GM18858 (cell line): Measurements from ENCODE around the gene SCFD2.

Experiments
- ATAC-seq: cut with Tn5 transposase; IDR thresholded peaks from one replicate; pipeline ENCODE4 v1.9.1; 2021; ENCODE audit not compliant: unreplicated experiment

The SCFD2 gene

DNA sequence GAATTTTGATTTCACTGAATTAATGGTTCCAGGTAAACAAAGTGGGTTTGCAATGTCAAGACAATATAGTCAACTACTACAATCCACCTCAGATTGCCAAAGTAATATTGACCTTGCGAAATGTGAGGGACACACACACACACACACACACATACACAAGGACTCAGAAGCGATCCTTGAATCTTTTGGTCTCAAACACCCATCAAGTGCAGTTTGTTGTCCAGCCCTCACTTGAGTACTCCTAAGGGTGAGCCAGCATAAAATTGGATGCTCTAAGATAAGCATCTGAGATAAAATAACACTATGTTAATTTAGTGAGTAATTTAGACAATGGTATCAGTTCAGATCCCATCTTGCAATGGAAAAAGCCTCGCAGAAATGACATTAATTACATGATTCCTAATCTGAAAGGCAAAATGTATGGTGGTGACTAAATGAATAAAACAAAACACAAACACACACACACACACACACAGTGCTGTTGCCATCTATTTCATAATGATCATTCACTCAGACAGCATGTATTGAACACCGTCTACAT is 401.2 kb downstream of the SCFD2 start:
- no peak for ATAC-seq

GRCh38 chr4:52964011-52964410 is 401.9 kb downstream of the SCFD2 start:
- ATAC-seq, result no peak

- ATAC-seq, result no peak
Measured at GRCh38 chr4:52962721-52963120, 403.1 kb downstream of the SCFD2 start.

DNA sequence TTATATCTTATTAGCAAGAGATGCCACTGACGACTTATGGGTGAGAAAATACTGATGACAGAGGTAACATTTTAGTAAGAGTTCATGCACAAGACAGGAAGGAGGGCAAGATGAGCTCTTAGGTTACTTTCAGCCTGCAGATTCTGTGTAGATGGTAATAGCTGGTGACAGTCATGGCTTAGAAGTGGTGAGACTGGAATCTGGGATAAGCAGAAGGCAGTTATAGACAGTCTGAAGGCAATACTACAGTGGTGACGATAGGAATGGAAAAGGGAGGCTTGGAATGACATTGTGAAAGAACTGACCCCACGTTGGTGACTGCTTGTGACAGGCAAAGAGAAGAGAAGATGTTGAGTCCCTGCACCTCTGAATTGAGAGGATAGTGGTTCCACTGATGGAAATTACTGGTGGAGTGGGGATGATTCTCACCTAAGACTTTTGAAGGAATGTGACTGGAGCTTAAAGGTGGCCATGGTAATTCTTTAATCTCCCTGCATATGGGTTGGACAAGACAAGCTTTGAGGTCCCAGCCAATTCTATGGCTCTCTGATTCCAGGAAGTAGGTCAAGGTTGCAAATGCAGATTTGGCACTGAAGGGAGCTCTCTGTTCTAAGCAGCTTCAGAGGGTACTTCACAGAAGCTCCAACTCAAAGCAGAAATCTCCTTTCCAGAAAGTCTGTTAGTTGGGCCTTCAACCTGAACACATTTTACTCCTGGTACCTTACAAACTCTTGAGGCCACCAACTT is 404.0 kb downstream of the SCFD2 start:
- no peak for ATAC-seq

GRCh38 chr4:52959541-52959940 is 406.3 kb downstream of the SCFD2 start:
- ATAC-seq, result no peak

GRCh38 chr4:52957835-52958631 is 407.8 kb downstream of the SCFD2 start:
- ATAC-seq, result no peak

- ATAC-seq, result no peak
Measured at GRCh38 chr4:52957220-52957686, 408.6 kb downstream of the SCFD2 start.

DNA sequence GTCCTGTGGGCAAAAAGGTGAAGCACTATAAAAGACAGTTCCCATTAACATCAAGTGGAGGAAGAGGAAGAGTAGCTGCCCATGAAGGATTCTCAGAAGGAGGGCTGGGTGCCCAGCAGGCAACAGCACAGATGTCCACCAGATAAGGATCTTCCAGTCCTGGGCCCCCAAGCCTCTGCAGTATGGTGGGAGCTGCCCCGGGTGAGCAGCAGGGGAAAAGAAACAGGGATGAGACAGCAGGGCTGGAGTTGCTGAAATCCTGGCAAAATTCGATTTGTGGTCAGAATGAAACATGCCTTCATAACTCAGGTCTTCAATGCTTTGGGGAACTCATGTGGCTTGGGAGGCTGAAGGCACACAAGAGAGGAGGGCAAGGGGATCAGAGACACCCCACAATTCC is 409.2 kb downstream of the SCFD2 start:
- no peak for ATAC-seq

DNA sequence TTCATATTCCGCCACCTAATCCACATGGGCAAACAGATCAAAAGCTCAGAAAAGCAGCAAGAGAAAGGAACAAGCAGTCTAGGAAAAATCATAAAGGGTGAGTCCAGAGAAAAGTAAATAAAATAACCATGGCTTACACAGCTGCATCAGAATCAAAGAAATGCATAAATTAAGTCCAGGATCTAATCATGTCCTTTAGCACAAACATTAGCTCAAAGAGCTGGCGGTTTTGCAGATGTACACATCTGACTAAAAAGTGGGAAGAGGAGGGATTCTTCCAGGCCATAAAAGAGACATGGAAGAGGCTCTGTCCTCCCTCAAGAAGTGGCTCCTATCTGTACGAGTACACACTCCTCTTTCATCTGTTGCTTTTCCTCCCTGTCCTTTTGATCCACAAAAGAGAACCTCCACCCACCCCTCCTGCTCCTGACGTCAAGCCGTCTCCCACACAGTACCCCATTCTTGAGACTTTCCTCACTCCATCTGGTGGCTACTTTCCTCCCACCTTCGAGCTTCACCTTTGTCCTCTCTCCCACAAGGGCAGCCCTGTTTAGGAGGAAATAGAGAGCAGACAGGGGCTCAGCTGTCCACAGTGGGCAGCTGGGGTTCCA is 411.2 kb downstream of the SCFD2 start:
- no peak for ATAC-seq

- ATAC-seq, result no peak
Measured at GRCh38 chr4:52952540-52952939, 413.3 kb downstream of the SCFD2 start.

DNA sequence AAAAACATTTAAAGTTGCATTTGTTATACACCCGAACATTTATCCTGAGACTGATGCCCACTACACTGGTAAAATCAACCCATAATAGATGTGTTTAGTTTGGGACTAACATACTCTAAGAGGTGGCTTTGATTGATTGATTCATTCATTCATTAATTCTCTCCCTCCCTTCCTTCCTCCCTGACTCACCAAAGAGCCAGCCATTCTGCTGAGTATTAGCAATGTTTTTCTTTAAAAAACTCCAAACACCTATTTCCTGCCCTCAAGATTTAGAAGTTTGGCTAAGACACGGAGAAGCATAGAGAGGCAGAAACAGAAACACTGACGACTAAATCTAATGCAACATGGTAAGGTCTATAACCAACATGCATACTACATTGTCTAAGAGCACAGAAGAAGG is 414.8 kb downstream of the SCFD2 start:
- no peak for ATAC-seq

- no peak for ATAC-seq
Measured at GRCh38 chr4:52950226-52950625, 415.6 kb downstream of the SCFD2 start.

DNA sequence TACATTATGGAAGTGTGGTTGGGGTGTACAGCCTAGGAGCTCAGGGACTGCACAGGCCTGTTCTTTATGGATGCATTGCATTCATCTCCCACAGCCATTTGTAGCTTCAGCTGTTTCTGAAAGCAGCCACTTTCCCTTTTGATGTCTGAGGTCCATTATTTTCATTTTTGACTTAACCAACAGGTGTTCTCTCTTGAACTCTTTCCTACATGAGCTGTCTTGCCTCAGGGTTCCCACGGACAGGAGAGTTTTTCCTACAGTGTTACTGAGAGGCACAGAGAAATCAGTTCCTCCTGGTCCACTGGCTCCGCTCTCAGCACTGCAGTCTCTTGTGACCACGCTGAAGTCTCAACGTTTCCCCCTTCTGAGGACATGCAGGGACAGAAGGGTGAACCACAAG is 416.5 kb downstream of the SCFD2 start:
- no peak for ATAC-seq

GRCh38 chr4:52948057-52948423 is 417.8 kb downstream of the SCFD2 start:
- ATAC-seq, result no peak

- ATAC-seq, result no peak
Measured at GRCh38 chr4:52947401-52948056, 418.3 kb downstream of the SCFD2 start.

- no peak for ATAC-seq
Measured at GRCh38 chr4:52946855-52947254, 419.0 kb downstream of the SCFD2 start.

DNA sequence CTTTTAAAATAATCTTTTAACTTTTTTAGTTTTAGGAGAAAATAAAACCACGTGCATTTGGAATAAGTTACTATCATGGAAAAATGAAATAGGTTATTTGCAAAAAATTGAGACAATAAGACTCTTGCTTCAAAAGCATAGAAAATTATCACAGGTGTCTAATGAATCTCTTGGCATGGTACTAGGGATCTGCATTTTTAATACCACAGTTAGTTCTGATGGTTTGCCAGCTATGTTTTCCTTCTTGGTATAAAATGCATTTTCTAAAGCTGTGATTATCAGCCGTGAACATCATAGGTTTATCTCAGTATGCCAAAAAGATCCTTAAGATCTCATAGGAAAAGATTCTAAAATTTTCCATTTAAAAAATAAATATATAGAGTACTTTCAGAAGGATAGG is 419.9 kb downstream of the SCFD2 start:
- ATAC-seq, result no peak

GRCh38 chr4:52945326-52945898 is 420.4 kb downstream of the SCFD2 start:
- ATAC-seq, result no peak

DNA sequence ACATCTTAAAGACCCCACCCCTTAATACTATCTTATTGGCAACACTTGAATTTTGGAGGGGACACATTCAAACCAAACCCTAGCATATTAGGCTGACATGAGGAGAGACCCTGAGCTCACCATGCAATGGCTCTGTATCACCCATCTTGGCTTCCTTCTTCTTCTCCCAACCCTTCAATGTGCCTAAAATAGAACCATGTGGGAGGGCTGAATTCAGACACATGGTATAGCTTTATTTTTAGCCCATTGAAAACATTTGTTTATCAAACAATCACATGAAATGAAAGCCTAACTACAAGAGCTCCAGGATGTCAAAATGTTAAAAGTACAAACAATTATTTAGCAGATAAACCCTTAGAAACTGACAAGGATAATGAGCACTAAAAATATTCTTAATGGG is 422.2 kb downstream of the SCFD2 start:
- no peak for ATAC-seq

GRCh38 chr4:52942936-52943335 is 422.9 kb downstream of the SCFD2 start:
- no peak for ATAC-seq

GRCh38 chr4:52941450-52941849 is 424.4 kb downstream of the SCFD2 start:
- ATAC-seq, result no peak
